Measurements from ENCODE around the gene KAT6B.
"Not testable (repeated sequence)": the region's sequence is repeated elsewhere in the genome, so short reads cannot be mapped to it uniquely, and the experiment has no call there.

Gene KAT6B

DNA sequence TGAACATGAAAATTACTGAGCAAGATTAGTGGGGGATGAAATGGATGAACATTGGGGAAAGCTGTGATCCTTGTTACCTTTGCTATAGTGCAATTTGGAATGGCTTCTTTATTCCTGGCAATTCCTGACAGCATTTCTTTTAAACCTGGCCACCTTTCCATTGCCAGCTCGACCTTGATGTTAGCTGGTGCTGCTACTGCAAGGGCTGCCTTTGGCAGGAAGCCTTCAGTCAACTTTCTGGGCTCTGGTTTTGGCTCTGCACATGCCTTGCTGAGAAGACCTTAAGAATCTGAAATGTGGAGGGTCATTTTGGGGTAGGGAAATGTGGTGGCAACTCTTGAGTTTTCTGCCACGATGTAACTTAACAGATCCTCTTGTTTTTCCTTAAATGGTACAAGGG is 64.7 kb downstream of the KAT6B start:
- no peak for DNase-seq

DNA sequence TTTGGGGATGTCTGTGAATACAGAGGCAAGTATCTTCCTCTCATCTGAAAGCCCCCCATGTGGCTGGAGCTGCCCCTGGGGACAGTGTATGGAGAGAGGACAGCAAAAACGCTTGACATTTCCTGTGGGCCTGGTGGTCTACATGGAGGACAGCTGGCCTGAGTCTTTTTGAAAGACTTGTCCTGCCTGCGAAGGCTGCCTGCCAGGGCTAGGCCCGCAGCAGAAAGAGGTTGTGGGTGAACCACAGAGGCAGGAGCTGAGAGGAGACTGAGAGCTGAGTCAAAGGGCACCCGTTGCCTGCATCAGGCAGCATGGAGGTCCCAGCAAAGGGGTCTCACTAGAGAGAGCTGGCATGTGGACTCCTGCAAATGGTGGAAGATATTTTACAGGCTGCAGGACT is 66.4 kb downstream of the KAT6B start:
- DNase-seq = no peak

DNA sequence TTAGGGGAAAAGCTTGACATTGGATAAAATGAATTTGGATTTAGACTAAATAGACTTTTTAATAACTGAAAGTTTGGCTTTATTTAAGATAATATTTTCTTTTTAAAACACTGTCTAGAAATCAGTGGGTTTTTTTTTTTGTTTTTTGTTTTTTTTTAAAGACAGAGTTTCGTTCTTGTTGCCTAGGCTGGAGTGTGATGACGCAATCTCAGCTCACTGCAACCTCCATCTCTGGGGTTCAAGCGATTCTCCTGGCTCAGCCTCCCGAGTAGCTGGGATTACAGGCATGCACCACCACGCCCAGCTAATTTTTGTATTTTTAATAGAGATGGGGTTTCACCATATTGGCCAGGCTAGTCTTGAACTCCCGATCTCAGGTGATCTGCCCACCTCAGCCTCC is 66.9 kb downstream of the KAT6B start:
- not testable (repeated sequence) for DNase-seq

DNA sequence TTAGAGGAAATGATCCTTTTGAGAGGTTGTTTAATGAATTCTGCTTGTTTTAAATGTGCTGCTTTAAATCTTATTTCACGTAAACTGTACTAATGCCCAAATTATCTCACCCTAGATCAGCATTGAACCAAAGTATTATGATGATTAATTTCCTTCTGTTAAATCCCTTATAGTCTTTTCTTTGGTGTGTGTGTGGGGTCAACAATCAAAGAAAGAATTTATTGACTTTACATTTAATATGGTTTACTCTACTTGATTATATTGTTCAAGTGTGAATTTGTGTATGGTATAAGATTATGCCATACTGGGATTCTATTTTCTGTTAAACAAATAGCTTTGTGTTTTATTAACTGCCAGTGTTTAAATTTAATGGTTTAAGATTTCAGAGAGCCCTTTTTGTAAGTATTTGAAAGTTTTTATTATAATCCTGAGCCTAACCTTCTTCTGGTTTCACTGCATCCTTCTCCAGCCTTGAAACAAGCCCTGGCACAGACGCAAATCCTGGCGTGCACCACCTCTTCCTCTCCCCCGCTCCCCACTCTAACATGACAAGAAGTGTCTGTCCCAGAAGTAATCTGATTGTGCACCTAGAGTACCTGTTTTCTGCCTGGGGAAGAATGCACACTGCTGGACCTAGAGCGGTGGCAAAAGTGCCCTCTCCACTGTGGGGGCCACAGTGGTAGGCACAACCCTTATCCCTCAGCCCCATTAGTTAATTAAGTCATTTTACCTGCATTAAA is 70.6 kb downstream of the KAT6B start:
- DNase-seq = peak in 2 of 3 experiments; percentile 4 to 38

DNA sequence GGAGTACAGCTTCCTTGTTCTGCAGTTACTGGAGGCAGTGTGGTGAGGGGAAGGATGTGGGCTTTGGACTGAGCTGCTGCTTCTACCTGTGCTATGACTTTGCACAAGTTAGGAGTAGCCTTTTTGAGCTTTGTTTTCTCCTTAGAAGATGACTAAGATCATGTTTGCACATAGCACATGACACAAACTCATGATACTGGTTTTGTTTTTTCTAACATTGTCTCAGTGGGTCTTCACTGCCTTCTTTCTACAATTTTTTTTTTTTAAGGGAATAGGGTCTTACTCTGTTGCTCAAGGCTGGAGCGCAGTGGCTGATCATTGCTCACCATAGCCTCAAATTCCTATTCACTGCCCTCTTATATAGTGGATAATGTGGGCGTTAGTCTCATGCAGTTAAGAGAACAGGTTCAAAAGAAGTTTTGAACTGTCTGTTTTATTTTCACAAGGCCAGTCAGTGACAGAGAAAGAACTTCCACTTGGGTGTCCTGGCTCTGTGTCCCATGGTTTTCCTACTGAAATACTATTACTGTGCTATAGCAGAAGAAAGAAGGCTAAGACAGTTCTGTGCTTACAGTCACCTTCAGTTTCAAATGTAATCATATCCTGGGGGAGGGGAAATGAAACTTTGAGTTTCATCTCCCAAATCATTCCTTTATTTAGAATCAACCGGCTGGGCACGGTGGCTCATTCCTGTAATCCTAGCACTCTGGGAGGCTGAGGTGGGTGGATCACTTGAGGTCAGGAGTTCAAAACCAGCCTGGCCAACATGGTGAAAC is 72.0 kb downstream of the KAT6B start:
- DNase-seq = no peak

DNA sequence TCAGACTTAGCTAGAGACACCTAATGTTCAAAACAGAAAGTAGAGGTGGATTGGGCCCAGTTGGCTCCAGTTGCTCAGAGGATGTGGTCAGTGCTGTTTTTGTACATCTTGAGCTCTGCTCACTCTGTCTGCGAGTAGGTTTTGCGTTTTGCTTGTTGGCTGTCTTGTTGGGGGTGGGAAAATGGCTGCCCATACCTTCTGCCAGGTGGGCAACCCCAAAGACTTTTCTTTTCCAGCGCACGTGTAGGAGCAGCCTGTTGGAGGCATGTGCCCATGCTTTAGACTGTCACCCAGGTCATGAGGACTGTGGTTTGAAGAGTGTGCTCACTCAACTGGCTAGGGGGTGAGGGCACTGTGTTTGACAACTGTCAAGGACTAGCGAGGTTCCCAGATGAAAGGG is 73.9 kb downstream of the KAT6B start:
- DNase-seq = no peak

DNA sequence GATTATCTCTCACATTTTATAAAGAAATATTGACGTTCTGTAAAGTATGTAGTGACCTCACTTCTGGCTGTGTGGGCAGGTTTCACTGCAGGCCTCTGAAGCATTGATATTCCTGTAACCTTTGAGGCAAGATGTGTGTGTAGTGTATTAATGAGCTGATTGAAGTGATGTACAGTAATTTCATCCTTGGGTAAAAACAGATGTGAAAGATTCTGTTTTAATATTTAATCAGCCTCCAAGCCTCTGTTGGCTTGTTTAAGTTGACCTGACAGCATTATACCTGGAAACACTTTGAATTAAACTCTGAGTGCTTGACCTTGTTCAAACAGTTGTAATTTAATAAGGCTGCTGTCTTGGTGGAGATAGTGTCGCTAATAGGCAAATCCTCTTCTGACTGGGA is 74.9 kb downstream of the KAT6B start:
- DNase-seq = peak in 2 of 3 experiments; percentile 1 to 27

DNA sequence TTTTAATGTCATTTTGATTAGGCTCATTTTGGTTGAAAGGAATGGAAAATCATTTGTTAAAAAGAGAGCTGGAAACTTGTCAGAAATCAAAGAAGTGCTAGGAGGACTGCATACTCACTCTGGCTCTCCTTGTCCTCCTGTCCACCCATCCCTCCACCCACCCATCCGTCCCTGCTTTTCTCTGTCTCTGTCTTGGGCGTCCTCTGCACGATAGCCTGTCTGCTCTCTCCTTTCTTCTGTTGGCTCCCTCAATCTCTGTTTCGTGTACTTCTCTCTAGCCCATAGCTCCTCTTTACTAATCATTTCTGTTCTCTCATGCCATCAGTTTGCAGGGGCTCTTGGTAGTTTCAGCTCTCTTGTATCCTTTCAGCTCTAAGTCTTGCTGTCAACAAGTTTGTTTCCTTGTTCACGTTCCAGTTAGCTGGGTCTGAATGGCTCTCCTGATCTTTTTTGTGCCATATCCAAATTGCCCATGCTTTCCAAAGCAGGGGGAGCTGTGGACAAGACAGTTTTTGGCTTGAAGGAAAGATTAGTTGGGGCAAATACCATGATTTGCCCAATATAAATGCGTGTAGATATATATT is 75.6 kb downstream of the KAT6B start:
- no peak for DNase-seq

DNA sequence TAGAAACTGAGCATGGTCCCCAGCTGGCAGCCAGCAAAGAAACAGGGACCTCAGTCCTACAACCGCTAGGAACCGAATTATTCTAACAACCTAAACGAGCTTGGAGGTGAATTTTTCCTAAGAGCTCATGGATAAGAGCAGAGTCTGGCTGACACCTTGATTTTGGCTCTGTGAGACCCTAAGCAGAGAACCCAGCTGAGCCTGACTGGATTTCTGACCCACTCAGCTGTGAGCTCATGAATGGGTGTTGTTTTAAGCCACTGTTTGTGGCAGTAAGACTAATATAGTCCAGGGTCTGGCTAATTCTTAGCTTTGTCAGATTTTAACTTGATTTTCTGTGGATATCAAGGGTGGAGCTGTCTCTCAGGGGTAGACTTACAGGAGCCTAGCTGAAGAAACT is 77.1 kb downstream of the KAT6B start:
- DNase-seq = no peak

DNA sequence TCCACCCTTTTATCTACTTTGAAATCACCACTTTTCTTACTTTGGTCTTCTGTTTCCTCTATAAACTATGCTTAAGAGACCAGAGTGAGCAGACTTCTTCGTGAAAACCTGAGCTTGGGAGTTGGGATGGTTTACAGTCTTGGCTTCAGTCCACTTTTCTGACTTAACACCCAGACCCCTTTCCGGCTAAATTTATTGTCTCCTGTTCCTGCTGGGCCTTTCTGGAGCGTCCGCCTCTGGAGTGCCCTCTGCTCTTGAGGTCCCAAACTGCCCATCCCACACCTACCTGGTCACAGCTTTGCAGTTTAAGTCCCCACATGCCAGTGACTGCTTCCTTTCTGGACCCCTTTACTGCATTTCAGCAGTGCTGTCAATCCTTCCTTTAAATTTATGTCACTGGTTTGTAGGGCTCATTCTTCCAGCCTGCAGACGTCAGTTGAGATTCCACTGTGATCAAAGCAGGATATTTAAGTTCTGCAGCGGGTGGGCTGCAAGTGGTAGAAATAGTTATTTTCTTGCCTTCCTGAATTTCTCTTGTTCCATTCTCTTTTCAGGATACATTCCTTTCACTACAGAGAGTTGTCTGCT is 80.3 kb downstream of the KAT6B start:
- no peak for DNase-seq

DNA sequence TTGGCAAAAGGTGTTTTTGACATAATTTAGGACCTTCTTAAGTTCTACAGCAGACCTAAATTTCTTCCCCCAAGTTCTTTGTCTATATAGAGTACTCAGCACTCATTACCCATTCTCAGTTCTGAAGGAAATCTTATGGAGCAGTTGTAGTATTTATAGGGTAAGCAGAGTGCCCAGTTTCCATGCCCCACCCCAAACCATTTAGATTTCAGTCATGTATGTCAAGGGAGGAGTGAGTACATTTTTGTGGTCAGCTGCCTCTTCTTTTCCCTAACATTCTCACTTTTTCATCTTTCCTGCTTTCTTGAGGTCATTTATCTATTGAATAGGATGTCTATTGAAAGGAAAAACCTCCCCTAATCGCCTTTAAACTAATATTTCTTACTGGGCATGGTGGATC is 83.3 kb downstream of the KAT6B start:
- peak in 1 of 3 experiments; percentile 40 for DNase-seq

DNA sequence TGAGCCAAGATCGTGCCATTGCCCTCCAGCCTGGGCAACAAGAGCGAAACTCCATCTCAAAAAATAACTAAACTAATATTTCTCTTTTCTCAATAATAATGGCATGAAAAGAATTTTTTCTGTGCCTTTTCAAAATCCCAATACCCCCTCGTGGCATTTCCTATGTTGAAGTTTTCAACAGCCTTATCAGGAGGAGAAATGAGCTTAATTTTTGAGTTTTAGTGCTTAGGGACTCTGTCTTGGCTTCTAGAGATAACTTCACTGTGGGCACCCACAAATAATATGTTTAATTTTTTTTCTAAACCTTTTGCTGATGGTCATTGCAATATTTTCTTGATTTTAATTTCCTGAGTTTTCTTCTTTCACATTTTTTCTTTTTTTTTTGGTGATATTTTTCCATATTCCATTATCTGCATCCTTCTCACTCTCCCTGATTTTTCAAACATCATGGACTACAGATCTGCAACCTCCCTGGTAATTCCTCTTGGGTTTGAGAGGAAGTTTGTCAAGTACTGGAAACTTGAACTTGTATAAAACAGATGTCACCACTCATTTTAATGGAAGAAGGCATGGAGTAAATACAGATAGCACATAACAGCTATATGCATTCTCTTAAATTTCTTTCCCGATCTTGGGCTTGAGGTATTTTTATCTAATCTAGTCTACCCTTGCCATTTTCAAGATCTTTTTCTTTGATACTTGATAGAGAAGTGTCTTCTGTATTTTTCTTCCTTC is 84.0 kb downstream of the KAT6B start:
- no peak for DNase-seq

DNA sequence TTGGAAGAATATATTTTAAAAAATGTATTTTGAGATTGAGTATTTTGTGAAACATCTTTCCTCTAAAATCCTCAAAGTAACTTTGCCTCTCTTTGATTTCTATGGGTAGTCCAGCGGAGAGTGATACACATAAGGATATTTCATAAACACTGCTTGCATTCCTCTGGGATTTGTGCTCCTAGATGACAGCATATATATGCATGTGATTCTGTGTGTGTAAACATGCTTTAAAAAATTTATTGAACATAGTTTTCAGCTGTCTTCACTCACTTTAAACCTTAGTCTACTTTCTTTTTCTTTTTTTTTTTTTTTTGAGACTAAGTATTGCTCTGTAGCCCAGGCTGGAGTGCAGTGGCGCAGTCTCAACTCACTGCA is 84.6 kb downstream of the KAT6B start:
- no peak for DNase-seq

DNA sequence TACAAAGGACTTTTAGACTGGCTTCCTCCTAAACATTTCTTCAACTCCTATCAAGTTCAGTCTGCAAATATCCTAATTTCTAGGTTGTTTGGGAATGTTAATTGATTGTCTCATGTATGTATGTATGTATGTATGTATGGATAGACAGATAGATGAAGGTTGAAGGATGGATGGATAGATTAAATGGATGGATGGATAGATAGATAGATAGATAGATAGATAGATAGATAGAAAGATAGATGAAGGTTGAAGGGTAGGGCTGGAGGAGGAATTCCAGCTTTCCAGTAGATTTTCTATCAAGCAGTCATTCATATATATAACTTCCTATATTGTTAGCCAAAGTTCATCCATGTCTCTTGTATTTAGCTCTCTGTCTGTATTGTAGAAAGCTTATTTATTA is 85.8 kb downstream of the KAT6B start:
- no peak for DNase-seq

DNA sequence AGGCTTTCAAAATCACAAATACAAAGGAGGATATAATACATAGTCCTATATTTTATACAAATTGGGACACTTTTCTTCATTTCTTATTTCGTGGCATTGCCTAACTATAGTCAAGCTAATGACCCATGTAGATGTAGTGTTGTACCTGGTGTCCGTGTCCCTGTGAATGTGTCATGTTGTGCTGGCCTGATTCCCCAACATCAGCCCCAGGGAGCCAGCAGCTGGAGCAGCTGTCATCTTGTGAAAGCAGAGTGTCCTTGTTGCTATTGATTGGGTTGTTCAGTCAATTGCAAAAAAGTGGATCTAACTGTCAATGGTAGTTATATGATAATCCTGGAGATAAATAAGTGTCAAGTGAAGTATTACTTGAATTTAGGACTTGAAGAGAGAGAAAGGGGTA is 86.3 kb downstream of the KAT6B start:
- no peak for DNase-seq

DNA sequence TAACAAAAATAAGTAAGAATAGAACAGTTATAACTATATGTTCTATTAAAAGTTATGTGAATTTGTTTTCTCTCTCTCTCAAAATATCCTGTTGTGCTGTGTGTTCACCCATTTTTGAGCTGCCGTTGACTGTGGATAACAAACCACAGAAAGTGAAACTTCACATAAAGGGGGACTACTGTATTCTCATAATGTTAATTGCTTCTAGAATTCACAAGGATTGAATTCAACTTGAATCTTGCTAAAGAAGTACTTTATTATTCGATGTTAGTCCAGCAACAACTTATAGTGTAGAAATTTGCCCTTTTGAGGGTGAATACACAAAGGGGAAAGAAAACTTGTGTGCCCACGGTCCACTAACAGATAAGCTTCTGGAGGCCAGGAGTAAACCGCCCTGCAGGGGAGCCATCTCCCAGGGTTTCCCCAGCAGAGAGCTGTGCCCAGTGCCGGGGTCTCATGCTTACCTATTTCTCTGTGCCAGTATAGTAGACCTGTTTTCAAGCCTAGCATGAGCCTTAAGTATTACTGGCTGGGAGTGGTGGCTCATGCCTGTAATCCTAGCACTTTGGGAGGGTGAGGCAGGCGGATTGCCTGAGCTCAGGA is 87.1 kb downstream of the KAT6B start:
- DNase-seq = no peak

DNA sequence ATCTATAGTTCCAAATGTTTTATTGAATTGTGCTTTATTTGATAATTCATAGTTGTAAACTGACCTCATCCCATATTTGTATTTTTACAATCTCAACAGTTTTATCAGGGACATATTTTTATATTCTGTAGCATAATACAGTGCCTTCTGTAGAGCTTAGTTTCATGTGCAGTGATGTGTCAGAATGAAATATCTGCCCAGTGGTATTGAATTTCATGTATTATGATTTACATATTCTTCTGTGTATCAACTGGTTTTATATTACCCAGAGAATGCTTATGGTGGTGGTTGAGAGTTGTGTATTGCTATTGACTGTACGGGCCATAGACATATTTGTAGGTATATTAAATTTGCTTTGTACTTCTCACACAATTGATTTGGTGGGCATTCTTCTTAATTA is 89.9 kb downstream of the KAT6B start:
- no peak for DNase-seq

DNA sequence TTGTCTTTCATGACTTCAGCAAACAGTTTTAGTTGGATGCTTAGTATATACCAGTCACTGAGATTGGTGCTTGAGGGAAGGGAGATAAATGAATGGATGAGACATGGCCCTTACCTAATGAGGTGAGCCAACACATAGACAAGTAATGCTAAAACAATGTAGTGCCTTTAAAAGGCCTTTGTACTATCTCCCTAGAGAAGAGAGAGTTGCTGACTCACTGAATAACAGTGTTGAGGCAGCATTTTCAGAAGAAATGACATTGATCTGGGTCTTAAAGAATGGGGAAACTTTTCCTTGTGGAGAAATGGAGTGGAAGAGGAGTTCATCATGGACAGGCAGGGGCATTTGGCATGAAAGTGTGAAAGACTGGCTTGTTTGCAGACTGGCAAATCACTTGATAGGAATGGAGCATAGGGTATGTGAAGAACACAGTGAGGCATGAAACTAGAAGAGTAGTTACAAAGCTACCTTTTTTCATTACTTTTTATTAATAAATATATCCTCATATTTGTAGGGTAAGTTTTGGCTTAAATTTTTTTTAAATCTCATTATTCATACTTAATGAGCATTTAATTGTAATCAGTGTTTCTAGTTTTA is 91.2 kb downstream of the KAT6B start:
- no peak for DNase-seq

DNA sequence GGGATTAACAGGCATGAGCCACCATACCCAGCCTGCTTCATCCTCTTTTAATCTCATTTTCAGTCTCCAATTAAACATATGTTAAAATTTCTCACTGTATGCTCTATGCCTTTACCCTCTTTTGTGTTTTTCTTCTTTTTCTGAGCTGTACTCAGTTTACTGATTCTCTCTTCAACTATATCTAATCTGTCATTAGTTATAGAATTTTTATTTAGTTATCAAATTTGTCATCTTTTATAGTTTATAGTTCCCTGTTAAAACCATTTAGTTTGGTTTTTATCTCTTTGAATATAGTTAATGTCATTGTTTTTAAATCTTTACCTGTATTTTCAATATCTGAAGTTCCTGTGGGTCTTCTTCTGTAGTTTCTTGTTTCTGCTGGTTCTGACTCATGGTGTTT is 93.3 kb downstream of the KAT6B start:
- DNase-seq = no peak

DNA sequence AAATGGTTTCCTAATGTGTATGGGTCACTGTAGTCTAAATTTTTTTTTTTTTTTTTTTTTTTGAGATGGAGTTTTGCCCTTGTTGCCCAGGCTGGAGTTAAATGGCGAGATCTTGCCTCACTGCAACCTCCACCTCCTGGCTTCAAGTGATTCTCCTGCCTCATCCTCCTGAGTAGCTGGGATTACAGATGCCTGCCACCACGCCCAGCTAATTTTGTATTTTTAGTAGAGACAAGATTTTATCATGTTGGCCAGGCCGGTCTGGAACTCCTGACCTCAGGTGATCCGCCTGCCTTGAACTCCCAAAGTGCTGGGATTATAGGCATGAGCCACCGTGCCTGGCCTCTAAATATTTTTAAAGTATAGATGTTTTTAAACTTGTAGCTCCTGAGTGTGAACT is 94.7 kb downstream of the KAT6B start:
- DNase-seq = not testable (repeated sequence)

DNA sequence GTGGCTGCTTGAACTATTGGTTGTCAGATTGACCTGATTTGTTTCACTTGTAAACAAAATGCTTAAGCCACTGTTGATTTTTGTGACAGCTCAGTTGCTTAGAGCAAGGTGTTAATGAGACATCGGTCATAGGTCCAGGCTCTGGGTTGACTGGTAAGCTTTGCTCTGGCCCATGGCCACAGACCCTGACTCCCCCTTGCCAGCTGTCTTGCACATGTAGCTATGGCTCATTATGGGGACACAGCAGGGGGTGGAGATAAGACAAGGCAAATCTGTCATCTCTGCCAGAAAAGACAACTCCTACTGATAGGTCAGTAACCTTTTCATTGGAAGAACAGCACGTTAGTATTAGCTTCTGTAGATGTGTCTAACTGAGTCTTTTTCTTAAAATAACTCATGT is 95.3 kb downstream of the KAT6B start:
- peak in 1 of 3 experiments; percentile 33 for DNase-seq

DNA sequence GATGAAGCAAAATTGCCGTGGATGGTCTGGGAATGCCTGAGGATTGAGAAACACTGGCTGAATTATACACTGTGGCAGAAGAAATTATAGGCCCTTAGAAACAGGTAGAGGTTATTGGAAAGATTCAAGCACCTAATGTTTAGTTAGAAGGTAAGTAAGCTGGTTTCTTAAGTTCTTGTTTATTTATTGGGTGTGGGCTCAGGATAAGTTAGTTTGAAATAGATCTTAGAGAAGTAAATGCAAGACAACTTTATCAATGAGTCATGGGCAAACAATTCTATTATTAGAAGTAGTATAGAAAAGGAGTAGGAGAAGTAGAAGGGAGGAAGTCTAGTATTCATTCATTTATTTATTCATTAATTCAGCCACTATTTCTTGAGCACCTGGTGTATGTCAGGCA is 96.5 kb downstream of the KAT6B start:
- no peak for DNase-seq

Data from NCI-H1417 (cell line).